SKM-1 treated with dmso at 0.1 percent for 144 hours (cell line): ENCODE data around the gene SLC16A14.

Experiments
- DNase-seq: peaks from one replicate; lab custom pipeline; 2025; ENCODE audit not compliant: unreplicated experiment; lab: John Stamatoyannopoulos, UW

SLC16A14 gene

GRCh38 chr2:230043025-230043424 lies 25.7 kb downstream of the SLC16A14 start:
- no peak for DNase-seq

DNA sequence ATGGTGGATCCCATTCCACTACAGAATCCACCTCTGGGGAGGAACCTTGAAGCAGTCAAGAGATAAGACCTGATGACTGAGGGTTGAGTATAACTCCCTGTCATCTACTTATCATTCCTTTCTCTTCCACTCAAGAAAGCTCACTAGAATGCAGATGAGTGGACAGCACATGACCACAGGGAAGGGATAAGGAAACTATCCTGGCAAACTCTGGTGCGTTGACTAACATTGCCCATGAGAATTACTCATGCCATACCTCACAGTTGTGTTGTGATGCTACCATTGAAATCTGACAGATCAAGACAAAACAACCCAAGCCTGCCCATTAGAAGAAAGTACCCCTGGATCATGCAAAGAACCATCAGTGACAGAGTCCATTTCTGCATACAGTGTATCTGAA lies 26.5 kb downstream of the SLC16A14 start:
- DNase-seq, result no peak

DNA sequence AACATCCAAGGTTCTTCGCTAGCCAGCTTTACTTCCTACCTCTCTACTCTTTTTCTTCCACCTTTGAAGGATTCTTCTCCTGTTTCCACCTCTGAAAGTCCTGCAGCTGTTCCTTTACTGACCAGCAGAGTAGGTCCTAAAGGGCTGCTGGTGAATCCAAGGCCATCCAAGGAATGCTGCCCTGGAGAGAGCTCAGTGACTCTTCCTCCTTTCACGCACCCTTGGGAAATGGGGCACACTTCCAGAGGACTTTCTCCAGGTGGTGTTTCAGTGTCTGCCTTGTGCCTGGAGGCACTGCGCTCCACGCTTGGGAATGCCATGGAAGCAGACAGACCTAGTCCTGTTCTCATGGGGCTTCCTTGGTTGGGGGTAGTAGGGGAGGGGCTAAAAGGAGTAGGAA lies 45.4 kb downstream of the SLC16A14 start:
- no peak for DNase-seq

GRCh38 chr2:230019742-230020141 lies 49.0 kb downstream of the SLC16A14 start:
- DNase-seq, result no peak

DNA sequence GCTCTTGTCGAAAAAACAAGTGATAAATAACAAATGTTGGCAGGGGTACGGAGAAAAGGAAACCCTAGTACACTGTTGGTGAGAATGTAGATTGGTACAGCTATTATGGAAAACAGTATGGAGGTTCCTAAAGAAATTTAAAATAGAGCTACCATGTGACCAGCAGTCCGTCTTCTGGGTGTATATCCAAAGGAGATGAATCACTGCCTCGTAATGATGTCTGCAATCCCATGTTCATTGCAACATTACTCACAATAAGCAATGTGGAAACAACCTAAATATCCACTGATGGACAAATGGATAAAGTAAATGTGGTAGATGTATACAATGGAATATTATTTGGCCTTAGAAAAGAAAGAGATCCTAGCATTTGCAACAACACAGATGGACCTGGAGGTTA lies 50.6 kb downstream of the SLC16A14 start:
- DNase-seq, result no peak

- DNase-seq, result no peak
Measured at GRCh38 chr2:230016844-230017243, 51.9 kb downstream of the SLC16A14 start.

DNA sequence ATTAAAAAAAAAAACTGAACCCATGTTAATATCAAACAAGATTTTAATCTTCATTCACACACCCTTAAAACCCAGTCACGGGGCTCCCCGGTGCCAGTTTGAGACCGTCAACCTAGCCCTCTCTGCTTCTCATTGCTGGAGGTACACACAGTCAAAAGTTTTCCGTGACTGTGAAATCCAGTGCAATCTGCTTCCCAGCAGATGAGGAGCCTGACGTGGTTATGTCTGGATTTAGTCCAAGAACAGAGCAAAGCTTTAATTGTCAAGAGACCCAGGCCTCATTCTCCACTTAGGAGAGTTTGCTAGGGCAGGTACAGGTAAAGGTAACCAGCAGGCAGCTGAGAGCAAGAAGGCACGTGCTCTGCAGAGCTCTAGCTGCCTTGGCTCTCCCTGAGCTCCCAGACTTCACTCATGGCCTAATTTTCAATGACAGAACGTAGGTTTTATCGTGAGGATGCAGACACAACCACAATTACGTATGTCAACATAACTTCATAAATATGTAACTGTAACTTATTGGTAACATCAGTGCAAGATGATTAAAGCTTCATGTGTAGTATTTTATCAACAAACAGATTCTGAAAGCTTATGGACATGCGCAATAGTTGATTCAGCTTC lies 56.3 kb downstream of the SLC16A14 start:
- DNase-seq, result no peak

- no peak for DNase-seq
Measured at GRCh38 chr2:230011617-230012016, 57.1 kb downstream of the SLC16A14 start.

- no peak for DNase-seq
Measured at GRCh38 chr2:230010501-230010900, 58.2 kb downstream of the SLC16A14 start.

DNA sequence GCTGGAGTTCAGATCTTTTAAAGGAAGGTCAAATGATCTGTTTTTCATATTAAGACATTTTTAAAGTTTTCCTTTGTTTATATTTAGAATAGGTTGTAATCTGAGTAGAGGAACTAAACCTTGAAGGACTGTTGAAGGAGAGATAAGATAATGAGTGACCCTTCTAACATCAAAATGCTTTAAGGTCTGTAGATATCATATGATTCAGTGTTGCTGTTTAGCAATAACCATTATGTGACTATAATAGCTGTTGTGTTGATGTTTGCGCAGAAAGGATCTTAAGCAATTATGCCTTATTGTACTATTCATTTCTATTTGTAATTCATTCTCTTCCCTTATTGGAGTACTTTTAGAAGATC lies 60.0 kb downstream of the SLC16A14 start:
- DNase-seq, result no peak

GRCh38 chr2:230007931-230008707 lies 60.6 kb downstream of the SLC16A14 start:
- DNase-seq, result peak; percentile 53

- no peak for DNase-seq
Measured at GRCh38 chr2:230000118-230000841, 68.4 kb downstream of the SLC16A14 start.

DNA sequence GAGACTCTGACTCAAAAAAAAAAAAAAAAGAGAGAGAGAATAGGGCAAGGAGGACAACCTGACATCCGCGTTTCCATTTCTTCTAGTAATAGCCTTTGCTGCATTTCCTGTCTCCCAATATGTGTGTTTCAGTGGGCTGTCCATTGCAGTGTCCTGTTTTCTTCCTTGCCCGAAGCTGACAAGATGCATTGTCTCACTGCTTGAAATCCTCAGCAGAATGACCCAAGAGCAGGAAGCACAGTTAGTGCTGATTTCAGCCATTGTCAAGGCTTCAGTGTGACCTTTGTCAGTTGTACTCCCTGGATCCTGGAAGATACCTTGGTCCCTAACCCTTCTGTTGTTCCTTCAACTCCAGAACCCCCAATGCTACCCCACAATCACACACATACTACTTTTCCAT lies 71.2 kb downstream of the SLC16A14 start:
- DNase-seq, result no peak

- DNase-seq, result no peak
Measured at GRCh38 chr2:229996320-229996719, 72.4 kb downstream of the SLC16A14 start.

- no peak for DNase-seq
Measured at GRCh38 chr2:229993236-229993635, 75.5 kb downstream of the SLC16A14 start.
